ENCODE measurements around the gene INHA.

INHA gene

DNA sequence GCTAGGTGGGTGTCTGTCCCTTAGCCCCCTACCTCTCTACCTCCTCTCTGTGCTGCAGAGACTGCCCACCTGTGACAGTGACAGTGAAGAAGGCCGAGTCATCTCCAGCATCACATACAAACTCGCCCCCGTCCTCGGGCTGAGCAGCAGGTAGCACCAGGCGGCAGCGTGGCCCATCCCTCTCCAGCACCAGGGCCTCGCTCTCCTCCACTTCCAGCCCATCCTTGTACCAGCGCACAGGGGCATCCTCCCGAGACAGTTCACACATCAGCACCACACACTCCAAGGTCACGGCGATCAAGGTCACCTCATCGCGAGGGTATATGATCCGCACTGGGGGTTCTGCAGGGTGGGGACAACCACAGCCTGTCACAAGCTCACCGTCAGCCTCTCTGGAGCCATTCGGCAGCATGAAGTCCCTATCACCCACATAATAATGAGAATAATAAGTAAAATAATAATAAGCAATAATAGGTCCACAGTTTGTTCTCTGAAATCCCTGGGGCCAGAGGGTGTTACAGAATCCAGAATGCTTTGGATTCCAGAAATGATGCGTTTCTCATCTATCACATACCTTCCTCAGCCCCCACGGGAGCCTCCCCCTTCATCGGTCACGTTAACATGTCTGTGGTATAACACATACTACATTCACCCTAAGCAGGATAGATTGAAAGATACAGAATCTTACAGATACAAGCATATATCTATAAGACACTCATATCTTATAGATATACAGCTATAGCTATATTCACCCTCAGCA is 12.8 kb upstream of the INHA start:
- DNase-seq = no peak

DNA sequence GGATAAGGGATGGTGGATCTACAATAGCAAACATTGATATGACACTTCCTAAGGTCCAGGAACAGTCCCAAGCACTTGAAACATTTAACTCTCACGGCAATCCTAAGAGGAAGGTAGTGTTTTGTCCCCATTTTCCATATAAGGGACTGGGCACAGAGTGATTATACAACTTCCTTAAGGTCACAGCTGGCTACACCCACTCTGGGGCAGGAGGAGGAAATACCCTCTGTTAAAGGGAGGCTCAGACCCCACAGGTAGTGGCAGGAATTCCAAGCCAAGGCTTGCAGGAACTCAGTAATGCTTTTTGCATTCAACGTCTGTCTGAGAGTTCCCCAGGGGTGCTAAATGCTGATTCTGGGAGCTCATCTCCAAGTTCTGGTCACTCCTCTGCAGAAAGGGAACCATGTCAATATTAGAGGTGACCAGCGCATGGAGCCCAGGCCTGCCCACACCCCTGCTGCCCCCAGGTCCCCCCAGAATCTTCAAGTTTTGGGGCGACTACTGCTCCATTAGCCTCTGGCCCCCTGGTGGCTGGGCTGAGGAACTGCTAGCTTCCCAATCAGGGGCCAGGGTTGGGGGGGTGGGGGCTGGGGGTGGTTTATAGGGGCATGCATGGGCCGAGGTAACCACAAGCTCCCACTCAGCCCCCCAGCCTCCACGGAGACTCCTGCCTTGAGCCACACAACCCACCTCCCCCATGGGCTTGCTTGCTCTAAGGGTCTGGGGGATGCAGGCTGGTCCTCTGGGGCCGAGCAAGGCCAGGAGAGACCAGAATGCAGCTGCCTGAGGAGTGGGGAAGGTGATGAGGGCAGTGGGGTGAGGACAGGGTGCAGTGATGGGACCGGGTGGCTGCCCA is 11.8 kb upstream of the INHA start:
- DNase-seq = peak in 1 of 4 experiments; percentile 14

GRCh38 chr2:219560893-219561178 is 11.3 kb upstream of the INHA start:
- no peak for DNase-seq

DNA sequence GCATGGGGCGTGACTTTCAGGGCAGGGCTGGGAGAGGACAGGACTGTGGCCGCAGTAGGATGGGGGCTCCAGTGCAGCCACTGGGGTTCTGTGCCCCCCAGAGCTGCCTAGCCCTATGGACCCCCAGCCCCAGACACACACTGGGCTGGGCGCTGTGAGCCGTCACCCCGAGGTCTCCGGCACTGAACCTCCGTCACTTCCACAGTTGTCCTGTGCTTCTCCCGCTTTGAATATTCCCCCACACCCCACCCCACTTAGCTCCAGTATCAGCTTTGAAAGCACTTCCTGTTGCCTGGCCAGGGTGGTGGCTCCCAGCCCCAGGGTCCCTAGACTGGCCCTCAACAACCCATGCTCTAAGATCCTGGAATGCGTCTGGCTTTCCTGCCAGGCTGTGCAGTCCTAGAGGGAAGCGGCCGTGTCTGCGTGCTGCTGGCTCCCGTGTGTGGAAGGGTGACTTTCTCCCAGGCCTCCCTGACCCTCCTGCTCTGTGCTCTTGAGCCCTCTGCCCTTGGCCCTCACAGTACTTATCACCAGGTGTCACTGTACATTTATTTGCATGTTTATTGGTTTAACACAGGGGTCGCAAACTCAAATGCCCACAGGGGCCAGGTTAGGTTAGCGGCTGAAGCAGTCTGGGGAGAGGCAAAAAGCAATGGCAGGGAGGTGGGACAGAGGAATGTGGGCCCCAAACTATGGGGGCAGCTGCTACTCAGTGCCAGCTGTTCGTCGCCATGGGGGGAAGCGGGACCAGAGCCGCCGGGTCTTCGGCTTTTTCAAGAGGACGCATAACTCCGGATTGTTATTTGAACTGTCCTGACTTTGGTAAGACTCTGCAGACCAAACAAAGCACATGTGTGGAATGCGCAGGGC is 10.7 kb upstream of the INHA start:
- DNase-seq = no peak

DNA sequence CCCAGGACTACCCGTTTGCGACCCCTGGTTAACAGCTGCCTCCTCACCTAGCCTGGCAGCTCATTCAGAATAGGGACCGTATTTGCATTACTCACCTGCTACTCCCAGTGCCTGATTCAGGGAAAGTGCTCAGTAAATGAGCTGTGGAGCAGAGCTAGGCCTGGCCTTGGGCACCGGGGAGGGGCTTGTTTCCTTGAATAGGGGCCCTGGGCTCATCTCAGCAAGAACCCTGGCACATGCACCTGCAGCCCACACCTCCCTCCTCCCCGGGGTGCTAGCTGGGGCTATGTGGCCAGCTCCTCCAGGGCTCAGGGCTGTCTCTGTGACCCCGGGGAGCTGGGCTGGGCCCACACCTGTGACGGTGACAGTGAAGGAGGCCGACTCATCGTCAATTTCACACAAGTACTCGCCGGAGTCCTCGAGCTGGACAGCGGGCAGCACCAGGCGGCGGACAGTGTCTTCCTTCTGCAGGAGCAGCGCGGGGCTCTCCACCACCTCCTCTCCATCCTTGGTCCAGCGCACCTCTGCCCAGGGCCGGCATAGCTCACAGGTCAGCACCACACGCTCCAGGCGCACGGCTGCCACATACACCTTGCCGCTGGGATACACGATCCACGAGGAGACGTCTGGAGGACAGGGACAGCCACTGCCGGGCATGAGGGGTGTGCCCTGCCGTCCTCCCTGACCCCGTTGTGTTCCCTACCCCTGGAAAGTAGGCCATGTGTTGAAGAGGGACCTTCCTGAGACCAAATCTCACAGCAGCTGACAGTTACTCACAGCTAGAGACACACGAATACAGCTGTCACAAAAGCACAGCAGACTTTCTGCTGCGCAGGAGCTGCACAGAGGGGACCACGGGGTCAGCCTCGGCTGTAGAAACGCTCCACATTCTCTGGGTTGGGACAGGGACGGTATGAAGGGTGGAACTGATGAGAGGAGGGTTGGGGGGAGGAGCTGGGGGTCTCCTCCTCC is 9.8 kb upstream of the INHA start:
- no peak for DNase-seq

DNA sequence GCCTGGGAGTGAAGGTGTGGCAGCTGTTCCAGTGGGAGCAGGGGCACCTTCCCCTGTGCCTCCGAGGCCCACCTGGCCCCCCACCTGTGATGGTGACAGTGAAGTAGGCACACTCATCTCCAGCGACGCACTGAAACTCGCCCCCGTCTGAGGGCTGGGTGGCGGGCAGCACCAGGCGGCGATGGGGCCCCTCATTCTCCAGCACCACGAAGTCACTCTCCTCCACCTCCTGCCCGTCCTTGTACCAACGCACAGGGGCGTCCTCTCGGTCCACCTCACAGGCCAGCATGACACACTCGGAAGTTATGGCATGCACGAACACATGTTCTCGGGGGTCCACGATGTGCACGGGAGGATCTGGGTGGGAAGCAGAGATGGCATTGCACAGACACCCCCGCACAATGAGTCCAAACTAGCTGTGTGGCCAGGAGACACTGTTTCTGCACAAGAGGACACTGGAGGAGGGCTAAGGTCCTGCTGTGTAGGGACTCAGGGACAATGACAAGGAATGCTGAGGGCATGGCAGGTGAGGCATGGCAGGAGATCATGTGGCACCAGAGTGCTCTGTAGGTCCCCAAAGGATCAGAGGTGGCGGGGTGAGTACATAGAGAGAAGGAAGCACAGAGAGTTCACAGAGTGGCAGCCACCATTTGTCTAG is 8.7 kb upstream of the INHA start:
- DNase-seq = no peak

GRCh38 chr2:219565130-219566080 is 6.7 kb upstream of the INHA start:
- DNase-seq = no peak

GRCh38 chr2:219566640-219567039 is 5.5 kb upstream of the INHA start:
- no peak for DNase-seq

DNA sequence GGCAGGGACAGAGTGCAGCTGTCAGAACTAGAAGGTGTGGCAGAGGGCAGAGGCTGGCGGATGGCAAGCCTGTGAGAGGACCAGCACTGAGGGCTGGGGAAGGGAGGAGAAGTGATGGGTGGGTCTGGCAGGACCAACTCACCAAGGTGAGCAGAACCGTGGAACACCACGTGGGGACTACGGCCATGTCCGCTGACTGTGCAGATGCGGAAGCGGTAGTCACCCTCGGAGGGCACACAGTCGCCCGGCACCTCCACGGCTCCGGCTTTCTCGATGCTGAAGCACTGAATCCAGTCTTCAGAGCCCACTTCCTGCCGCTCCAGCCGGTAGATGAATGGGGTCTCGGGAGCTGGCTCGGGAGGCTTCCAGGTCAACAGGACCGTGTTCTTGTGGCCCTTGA is 5.0 kb upstream of the INHA start:
- DNase-seq = no peak

DNA sequence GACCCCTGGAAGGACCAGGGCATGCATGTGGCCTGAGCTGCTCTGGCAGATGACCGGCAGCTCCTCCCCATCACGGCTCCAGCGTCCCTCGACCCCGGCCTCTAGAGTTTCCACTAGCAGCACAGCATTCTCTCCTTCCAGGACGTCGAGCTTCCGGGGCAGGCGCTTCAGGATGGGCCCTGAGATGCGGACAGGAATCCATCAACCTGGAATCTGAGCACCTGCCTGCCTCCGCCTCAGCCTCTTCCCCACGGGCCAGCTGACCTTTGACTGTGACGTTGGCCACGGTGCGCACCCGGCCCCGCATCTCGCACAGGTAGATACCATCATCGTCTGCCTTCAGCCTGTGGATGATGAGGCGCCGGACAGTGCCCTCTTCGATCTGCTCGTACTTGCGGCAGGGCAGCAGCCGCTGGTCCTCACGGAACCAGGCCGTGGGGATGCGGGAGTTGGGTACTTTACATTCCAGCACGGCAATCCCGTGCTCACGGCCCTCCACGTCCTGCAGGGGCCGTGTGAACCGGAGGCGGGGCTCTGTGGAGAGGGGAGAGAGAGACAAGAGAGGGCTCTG is 4.2 kb upstream of the INHA start:
- DNase-seq = no peak

GRCh38 chr2:219569041-219569440 is 3.1 kb upstream of the INHA start:
- no peak for DNase-seq

- DNase-seq = no peak
Measured at GRCh38 chr2:219569635-219570034, 2.5 kb upstream of the INHA start.

DNA sequence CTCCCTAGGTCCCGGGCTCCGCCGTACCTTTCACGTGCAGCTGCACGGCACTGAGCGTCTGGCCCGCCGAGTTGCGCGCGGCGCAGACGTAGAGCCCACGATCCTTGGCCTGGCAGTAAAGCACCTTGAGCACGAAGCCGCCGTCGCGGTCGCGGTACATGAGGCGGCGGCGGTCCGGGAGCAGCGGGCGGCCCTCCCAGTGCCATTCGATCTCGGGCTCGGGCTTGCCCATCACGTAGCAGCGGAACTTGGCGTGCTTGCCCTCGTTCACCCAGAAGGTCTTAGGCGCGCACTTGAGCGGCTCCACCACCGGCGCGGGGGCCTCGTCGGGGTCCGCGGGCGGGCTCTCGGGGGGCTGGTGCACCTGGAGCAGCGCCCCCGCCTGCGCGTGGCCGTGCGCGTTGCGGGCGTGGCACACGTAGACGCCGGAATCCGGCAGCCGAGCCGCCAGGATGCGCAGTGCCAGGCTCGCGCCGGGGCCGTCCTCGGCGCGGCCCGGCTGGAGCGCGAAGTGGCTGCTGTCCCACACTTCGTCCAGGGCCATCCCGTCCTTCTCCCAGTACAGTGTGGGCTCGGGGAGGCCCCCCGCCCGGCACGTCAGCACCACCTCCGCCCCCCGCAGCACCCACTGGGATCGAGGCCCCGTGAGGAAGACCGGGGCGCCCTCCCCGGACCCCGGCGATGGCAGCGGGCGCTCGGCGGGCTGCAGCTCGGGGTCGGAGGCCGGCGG is 1.8 kb upstream of the INHA start:
- no peak for DNase-seq

DNA sequence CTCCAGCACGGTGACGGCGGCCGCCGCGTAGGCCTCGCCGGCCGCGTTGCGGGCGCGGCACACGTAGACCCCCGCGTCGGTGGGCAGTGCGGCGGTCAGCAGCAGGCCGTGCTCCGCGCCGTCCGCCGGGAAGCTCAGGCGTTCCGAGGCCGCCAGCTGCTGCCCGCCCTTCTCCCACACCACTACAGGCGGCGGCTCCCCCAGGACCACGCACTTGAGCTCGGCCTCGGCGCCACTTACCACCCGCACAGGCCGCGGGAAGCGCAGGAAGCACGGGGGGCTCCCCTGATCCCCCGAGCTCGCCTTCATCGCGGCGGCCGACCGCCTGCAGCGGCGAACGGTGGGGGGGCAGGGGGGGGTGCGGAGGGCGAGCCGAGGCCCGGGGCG is 1.2 kb upstream of the INHA start:
- no peak for DNase-seq

GRCh38 chr2:219571311-219572236 is 536 bp upstream of the INHA start, which contains the start of gene OBSL1:
Gene OBSL1 (minus strand): TSS chr2:219571539. CDS start chr2:219571232, 307 bp downstream.
- no peak for DNase-seq

- no peak for DNase-seq
Measured at GRCh38 chr2:219573166-219573565, 1.1 kb downstream of the INHA start.

- no peak for DNase-seq
Measured at GRCh38 chr2:219574484-219575311, 2.6 kb downstream of the INHA start.
